ENCODE measurements around the gene TGM6.

- TF ChIP-seq CTCF (IDR thresholded peaks at IDR 0.05) (no peak), POLR2A (IDR thresholded peaks at IDR 0.05) (no peak)
Observed at GRCh38 chr20:2332711-2333110, 48.0 kb upstream of the TGM6 start.

Data from adrenal gland (tissue), 5 donors.